Motor neuron (in vitro differentiated cells): ENCODE results near the gene BRAT1. TPM values are rescaled to one million over a fixed set of nuclear protein-coding genes. Genes with fewer than 3 reads are reported as not detected.

ENCODE experiments used
- ATAC-seq, 8 experiments: fragments of 200-7000 bp; cut with Tn5 transposase; replicated peaks in 6 of 8; 2 replicates each; pipeline ENCODE4 v1.8.0; 2021; ENCODE audit warnings: mild to moderate bottlenecking in 8 of 8, moderate library complexity in 8 of 8
- H3K27ac ChIP-seq, 2 donors: fragments of 250-450 bp; sonication (Bioruptor Pico); 2 replicates each; pipeline ENCODE4 v1.9.0; 2021; ENCODE audit warnings: antibody characterized with exemption in 2 of 2, mild to moderate bottlenecking in 2 of 2, moderate library complexity in 1 of 2
- H3K4me1 ChIP-seq, 2 donors: fragments of 250-450 bp; sonication (Bioruptor Pico); replicated peaks in 1 of 2; 2 replicates each; pipeline ENCODE4 v1.6.1; 2021; ENCODE audit warnings: antibody characterized with exemption in 2 of 2, mild to moderate bottlenecking in 2 of 2, moderate library complexity in 1 of 2
- H3K4me3 ChIP-seq, 5 donors: fragments of 250-450 bp; sonication (Bioruptor Pico); 2 replicates each; pipeline ENCODE4 v1.9.0; 2021; ENCODE audit warnings: antibody characterized with exemption in 5 of 5, mild to moderate bottlenecking in 5 of 5, moderate library complexity in 4 of 5
- WGBS, 10 experiments: fragments of 450-650 bp; shearing (Covaris generic); methylation state at CpG; one replicate each; pipeline ENCODE4 v1.0.0; 2022; 5-methylcytosine and 5-hydroxymethylcytosine counted together
- in situ Hi-C, 9 experiments: fragments of 400-800 bp; cut with MboI; loops; one replicate each; pipeline ENCODE4 v1.15.0; 2021; ENCODE audit warnings: low sequenced_read_pairs in 9 of 9, low pct_unique_long_range_greater_than_20kb in 2 of 9; ENCODE audit not compliant: unreplicated experiment in 9 of 9
- total RNA-seq, 8 experiments: library from RNA; unstranded; fragments of 300-600 nt; gene quantifications; 2 replicates each; pipeline versions ENCODE4 v1.2.3 to v1.2.4, GENCODE V29; 2022

Gene BRAT1
- total RNA-seq, 8 experiments from 2014 or later: 11.9 to 25.9 (median 19.6) TPM

DNA sequence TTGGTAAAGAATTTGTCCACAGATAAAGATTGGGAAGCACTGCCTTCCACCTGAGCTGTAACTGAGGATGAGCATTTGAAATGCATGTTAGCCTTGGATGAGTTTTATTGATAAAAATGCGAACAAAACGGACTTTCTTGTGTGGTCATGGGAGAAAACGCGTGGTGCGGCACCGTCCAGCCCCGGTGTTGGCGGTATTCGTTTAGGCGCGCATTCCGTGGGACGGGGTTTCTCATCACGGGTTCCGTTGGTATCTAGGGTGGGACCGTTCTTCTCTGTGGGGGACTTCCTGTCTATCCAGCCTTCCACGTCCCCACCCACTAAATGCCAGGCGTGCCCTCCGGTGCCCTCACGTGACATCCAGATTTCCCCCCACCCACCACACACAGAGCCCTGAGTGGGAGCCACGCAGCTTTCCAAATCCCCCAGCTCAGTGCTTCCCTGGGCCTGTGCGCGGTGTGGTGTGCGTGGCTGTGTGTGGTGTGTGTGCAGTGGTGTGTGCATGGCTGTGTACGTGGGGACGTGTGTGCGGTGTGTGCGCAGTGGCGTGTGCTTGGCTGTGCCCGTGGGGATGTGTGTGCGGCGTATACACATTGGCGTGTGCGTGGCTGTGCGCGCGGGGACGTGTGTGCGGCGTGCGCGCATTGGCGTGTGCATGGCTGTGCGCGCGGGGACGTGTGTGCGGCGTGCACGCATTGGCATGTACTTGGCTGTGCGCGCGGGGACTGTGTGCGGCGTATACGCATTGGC is 21.6 kb upstream of the BRAT1 start:
- H3K4me1 ChIP-seq: no peaks in the 10 kb centered on the region
- ATAC-seq: no peak
- 93 to 100% (median 97%) methylated on average over 2 to 4 of the region's 56 CpGs; no CpG with 5 or more reads in 6 of the 10 experiments for WGBS, 10 experiments
- H3K27ac ChIP-seq: no peak overlapping the region
- in situ Hi-C loops: no loop called here
- H3K4me3 ChIP-seq: no peak overlapping the region

- no peak for ATAC-seq
- WGBS, 10 experiments: 50 to 100% (median 89%) methylated on average over 1 to 13 of the region's 21 CpGs; no CpG with 5 or more reads in 2 of the 10 experiments
- Histone ChIP-seq H3K4me1 (no peaks in the 10 kb centered on the region), H3K4me3 (no peak overlapping the region), H3K27ac (no peak overlapping the region)
- in situ Hi-C loops: no loop called here
Observed at GRCh38 chr7:2575733-2576340, 20.5 kb upstream of the BRAT1 start.

GRCh38 chr7:2575046-2575732 is 19.9 kb upstream of the BRAT1 start:
- Histone ChIP-seq H3K27ac (no peak overlapping the region), H3K4me1 (no peaks in the 10 kb centered on the region), H3K4me3 (no peak overlapping the region)
- WGBS, 10 experiments: 60 to 100% (median 91%) methylated on average over 2 to 5 of the region's 21 CpGs; no CpG with 5 or more reads in 1 of the 10 experiments
- in situ Hi-C loops: no loop called here
- ATAC-seq: no peak

GRCh38 chr7:2573761-2574160 is 18.4 kb upstream of the BRAT1 start:
- no peak for ATAC-seq
- H3K4me3 ChIP-seq: no peak overlapping the region
- peaks cover 0 to 7% of the 10 kb centered on the region in 2 donors for H3K4me1 ChIP-seq
- in situ Hi-C loops: no loop called here
- H3K27ac ChIP-seq: no peak overlapping the region
- 67 to 100% (median 96%) methylated on average over 1 to 8 of the region's 9 CpGs; no CpG with 5 or more reads in 3 of the 10 experiments for WGBS, 10 experiments

- ATAC-seq: peak in 2 of 8 experiments; percentile 33 to 71
- H3K4me1 ChIP-seq: peaks cover under 1 to 9% of the 10 kb centered on the region in 2 donors
- H3K27ac ChIP-seq: no peak overlapping the region
- WGBS, 10 experiments: 64 to 100% (median 90%) methylated on average over 2 to 16 of the region's 22 CpGs
- H3K4me3 ChIP-seq: no peak overlapping the region
- in situ Hi-C loops: no loop called here
Observed at GRCh38 chr7:2572101-2572842, 16.9 kb upstream of the BRAT1 start.

- WGBS, 10 experiments: 50 to 100% (median 91%) methylated on average over 2 to 15 of the region's 15 CpGs; no CpG with 5 or more reads in 3 of the 10 experiments
- no peak for ATAC-seq
- in situ Hi-C loops: no loop called here
- Histone ChIP-seq H3K27ac (no peak overlapping the region), H3K4me3 (no peak overlapping the region), H3K4me1 (peaks cover 6 to 14% of the 10 kb centered on the region in 2 donors)
Observed at GRCh38 chr7:2571409-2571808, 16.1 kb upstream of the BRAT1 start.

DNA sequence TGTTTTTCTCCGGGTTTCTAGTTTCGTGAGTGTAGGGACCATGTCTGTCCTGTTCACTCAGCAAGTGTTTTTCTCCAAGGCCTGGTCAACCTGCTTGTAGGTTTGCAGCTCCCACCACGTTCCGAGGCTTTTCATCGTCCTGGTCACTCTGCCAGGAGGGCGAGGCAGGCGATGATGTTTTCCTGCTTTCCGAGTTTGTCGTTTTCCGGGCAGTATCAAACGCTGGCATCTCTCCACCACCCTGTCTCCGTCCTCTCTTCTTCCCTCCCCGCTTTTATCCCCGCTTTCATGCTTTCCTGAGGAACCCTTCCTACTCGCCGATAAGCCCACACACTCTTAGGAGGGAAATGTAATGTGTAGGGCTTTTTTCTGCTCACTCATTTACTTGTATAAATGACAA is 14.7 kb upstream of the BRAT1 start:
- peaks cover 10 to 19% of the 10 kb centered on the region in 2 donors for H3K4me1 ChIP-seq
- ATAC-seq: no peak
- WGBS, 10 experiments: 79 to 100% (median 92%) methylated on average over 1 to 16 of the region's 16 CpGs; no CpG with 5 or more reads in 2 of the 10 experiments
- in situ Hi-C loops: no loop called here
- no peak overlapping the region for H3K27ac ChIP-seq
- no peak overlapping the region for H3K4me3 ChIP-seq

- 89 to 100% (median 95%) methylated on average over 1 to 9 of the region's 14 CpGs; no CpG with 5 or more reads in 1 of the 10 experiments for WGBS, 10 experiments
- Histone ChIP-seq H3K4me3 (no peak overlapping the region), H3K4me1 (peaks cover 11 to 24% of the 10 kb centered on the region in 2 donors), H3K27ac (no peak overlapping the region)
- in situ Hi-C loops: no loop called here
- no peak for ATAC-seq
Observed at GRCh38 chr7:2569421-2569820, 14.1 kb upstream of the BRAT1 start.

DNA sequence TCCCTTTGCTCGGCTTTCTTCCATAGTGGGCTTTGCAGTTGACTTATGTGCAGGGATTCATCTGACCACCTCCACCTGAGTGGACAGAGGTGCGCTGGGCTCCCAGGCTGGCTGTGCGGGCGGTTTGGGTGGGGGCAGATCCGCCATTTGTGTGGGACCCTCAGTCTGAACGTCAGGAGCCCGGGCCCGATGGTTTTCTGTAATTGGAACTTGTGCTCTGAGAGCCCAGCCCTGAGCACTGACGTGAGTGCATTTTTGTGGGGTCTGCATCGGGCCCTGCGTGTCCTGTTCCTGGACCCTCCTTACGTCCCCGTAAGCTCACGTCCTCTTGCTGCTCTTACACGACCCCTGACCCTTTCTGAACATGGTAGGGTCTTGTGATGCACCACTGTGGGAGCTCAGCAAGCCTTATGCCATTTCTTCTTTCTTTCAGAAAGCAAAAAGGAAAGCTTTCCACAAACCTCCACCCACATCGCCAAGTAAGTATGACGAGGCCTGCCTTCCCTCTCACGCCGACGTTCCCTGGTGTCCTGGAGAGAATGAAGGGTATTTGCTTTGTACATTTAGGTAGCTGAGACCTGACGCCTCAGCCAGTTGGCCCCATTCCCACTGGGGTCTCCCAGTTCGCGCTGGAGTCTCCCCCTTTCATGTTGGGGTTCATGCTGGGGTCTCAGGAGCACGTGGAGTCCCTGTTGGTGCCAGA is 13.3 kb upstream of the BRAT1 start:
- no peak overlapping the region for H3K4me3 ChIP-seq
- ATAC-seq: no peak
- 40 to 100% (median 94%) methylated on average over 1 to 14 of the region's 24 CpGs; no CpG with 5 or more reads in 2 of the 10 experiments for WGBS, 10 experiments
- no peak overlapping the region for H3K27ac ChIP-seq
- peaks cover 11 to 24% of the 10 kb centered on the region in 2 donors for H3K4me1 ChIP-seq
- in situ Hi-C loops: no loop called here

GRCh38 chr7:2567679-2568278 is 12.5 kb upstream of the BRAT1 start:
- peak; percentile 29 to 67 (median 60) for ATAC-seq
- no peak overlapping the region for H3K4me3 ChIP-seq
- no peak overlapping the region for H3K27ac ChIP-seq
- WGBS, 10 experiments: 25 to 95% (median 51%) methylated on average over 2 to 12 of the region's 16 CpGs; no CpG with 5 or more reads in 3 of the 10 experiments
- in situ Hi-C loops: no loop called here
- H3K4me1 ChIP-seq: peaks cover 11 to 24% of the 10 kb centered on the region in 2 donors

- Histone ChIP-seq H3K4me1 (peaks cover 11 to 24% of the 10 kb centered on the region in 2 donors), H3K4me3 (no peak overlapping the region), H3K27ac (no peak overlapping the region)
- ATAC-seq: peak in 6 of 8 experiments; percentile 33 to 76 (median 60)
- 37 to 69% (median 49%) methylated on average over 1 to 13 of the region's 28 CpGs; no CpG with 5 or more reads in 2 of the 10 experiments for WGBS, 10 experiments
- in situ Hi-C loops: no loop called here
Observed at GRCh38 chr7:2566890-2567678, 11.8 kb upstream of the BRAT1 start.
